Upper lobe of left lung (tissue), 6 donors: Measurements from ENCODE around the gene VMP1. TPM values are rescaled to one million over a fixed set of nuclear protein-coding genes. Genes with fewer than 3 reads are reported as not detected.

Experiments used
- ATAC-seq, 2 donors: fragments of 200-7000 bp; cut with Tn5 transposase; one replicate each; pipeline ENCODE4 v1.9.1; 2022; ENCODE audit warnings: mild to moderate bottlenecking in 2 of 2, moderate library complexity in 2 of 2; ENCODE audit not compliant: low FRiP score in 2 of 2
- DNase-seq, 2 donors: peaks; one replicate each; pipeline ENCODE4 v3.0.0-alpha.2; 2019 to 2020
- H3K27ac ChIP-seq, 4 donors: fragments of 200-600 bp; sonication (generic); one replicate each; pipeline ENCODE4 v1.5.1; 2016 to 2019
- H3K27me3 ChIP-seq, 4 donors: fragments of 200-600 bp; sonication (generic); one replicate each; pipeline ENCODE4 v1.5.1; 2017 to 2019
- H3K36me3 ChIP-seq, 4 donors: fragments of 200-600 bp; sonication (generic); one replicate each; pipeline ENCODE4 v1.5.1; 2016 to 2019
- H3K4me1 ChIP-seq, 4 donors: fragments of 200-600 bp; sonication (generic); one replicate each; pipeline ENCODE4 v1.5.1; 2018 to 2019
- H3K4me3 ChIP-seq, 4 donors: fragments of 200-600 bp; sonication (generic); one replicate each; pipeline ENCODE4 v1.5.1; 2017 to 2019; ENCODE audit warnings: mild to moderate bottlenecking in 2 of 4, moderate library complexity in 1 of 4
- H3K9me3 ChIP-seq, 4 donors: fragments of 200-600 bp; sonication (generic); one replicate each; pipeline ENCODE4 v1.5.1; 2018 to 2019
- EP300 ChIP-seq, 4 donors: sonication (generic); formaldehyde crosslinking; IDR thresholded peaks; one replicate each; pipeline ENCODE4 v1.5.1; 2017; ENCODE audit warnings: antibody characterized with exemption in 4 of 4, control low read depth in 2 of 4
- POLR2A ChIP-seq, 4 donors: fragments of 450-650 bp; IDR thresholded peaks; one replicate each; pipeline ENCODE4 v1.5.1; 2016 to 2017; ENCODE audit warnings: antibody characterized with exemption in 4 of 4, mild to moderate bottlenecking in 2 of 4
- POLR2AphosphoS5 ChIP-seq, 2 donors: sonication (generic); formaldehyde crosslinking; IDR thresholded peaks; one replicate each; pipeline ENCODE4 v1.5.1; 2017; ENCODE audit warnings: antibody characterized with exemption in 2 of 2
- WGBS, 2 donors: methylation state at CpG; one replicate each; pipeline ENCODE4 v1.1.5; 2017 to 2018; 5-methylcytosine and 5-hydroxymethylcytosine counted together
- total RNA-seq, 6 donors: library from RNA; depleted of rRNA in 4 of 6; stranded (reverse); fragments of >200 nt in 4 of 6; gene quantifications; one replicate each; pipeline versions ENCODE4 v1.1.0 to v1.2.1, GENCODE V29; 2016 to 2021
- TF ChIP-seq, protein P1 (sequence below), 6 experiments: fragments of 450-650 bp in 4 of 6; fragments of 200-600 bp in 2 of 6; sonication (generic) in 2 of 6; IDR thresholded peaks; one replicate each; pipeline ENCODE4 v1.5.1; 2016 to 2019; ENCODE audit warnings: antibody characterized with exemption in 6 of 6
- donor health status: DM: no; HTN: no; CAD: no; lungs with moderate emphysema.
- donor health status: DM: no; HTN: yes; CAD: no; lungs with severe emphysema.

The VMP1 gene
- total RNA-seq, 6 donors from 2014 or later, result 124 to 246 (median 181) TPM

DNA sequence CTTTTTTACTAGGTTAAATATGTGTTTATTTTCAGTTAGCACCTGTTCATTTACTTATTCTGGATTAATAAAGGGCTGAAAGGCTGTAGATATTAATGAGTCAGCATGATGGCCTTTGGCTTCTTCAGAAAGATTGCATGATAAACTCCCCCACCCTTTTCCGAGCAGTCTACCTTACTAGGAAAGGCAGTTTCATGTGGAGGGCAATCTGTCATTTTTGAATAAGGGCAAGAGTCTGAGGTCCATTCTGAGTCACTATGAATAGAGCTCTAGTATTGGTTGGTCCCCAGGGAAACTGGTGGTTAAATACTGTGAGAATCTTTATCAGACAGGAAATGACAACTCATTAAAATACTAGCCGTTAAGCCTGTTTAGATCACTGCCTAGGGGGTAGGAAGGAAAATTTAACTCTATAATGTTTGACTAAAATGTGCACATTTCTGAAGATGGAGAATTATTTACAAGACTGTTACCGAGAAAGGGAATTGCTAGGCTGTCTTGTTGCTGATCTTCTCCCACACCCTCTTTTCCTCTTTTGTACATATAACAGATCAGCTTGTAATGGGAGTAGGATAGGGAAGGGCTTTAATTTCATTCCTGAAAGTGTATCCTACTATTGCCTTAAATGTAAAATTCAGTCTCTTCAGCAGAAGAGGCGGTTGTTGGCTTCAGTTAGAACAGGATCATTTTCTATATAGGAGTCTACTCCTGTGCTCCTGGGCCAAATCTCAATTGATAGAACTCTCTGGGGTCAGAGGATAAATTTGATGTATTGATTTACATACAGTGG lies 122.0 kb downstream of the VMP1 start:
- H3K27ac ChIP-seq, result peak overlapping the region; percentile 65 to 80 (median 76)
- H3K4me3 ChIP-seq, result peak overlapping the region in 1 of 4 donors; percentile 28
- ATAC-seq, result peak; percentile 86 to 94
- no peaks in the 10 kb centered on the region for H3K27me3 ChIP-seq
- no peak for DNase-seq
- H3K36me3 ChIP-seq, result no peaks in the 10 kb centered on the region
- H3K9me3 ChIP-seq, result no peaks in the 10 kb centered on the region
- peak in 3 of 4 donors; percentile 26 to 58 (median 53) for TF ChIP-seq EP300 (IDR thresholded peaks at IDR 0.05)
- no peak for TF ChIP-seq POLR2A (IDR thresholded peaks at IDR 0.05)
- TF ChIP-seq POLR2AphosphoS5 (IDR thresholded peaks at IDR 0.05), result peak in 1 of 2 donors; percentile 86
- H3K4me1 ChIP-seq, result peaks cover 23 to 39% (median 36%) of the 10 kb centered on the region in 4 donors
- 15 to 22% methylated on average over 4 of the region's 4 CpGs for WGBS, 2 donors

DNA sequence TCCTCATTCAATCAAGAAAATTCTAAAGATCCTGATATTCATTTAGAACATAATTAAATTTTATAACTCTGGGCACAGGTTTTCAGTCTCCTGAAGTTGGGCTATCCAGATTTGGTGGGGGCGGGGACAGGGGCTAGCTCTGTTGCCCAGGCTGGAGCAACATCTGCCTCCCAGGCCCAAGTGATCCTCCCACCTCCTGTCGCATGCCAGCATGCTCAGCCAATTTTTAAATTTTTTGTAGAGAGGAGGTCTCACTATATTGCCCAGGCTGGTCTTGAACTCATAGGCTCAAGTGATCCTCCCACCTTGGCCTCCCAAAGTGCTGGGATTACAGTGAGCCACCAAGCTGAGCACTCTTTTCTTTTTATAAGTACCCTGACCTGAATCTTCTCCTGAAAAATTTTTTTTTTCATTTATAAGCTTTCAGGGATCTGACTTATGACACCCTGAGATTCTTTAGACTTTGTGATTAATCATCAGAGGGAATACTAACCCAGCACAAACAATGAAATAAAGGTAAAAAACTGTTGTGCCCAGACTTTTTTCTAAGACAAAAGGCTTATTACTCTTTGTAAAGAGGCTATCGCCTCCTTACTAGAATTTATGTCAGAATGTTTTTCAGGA lies 122.7 kb downstream of the VMP1 start:
- ATAC-seq (peak in 1 of 2 donors; percentile 41), DNase-seq (no peak)
- peak overlapping the region; percentile 65 to 80 (median 76) for H3K27ac ChIP-seq
- H3K4me3 ChIP-seq, result no peak overlapping the region
- WGBS, 2 donors, result 76 to 81% methylated on average over 3 of the region's 3 CpGs
- H3K9me3 ChIP-seq, result no peaks in the 10 kb centered on the region
- no peaks in the 10 kb centered on the region for H3K27me3 ChIP-seq
- TF ChIP-seq EP300 (IDR thresholded peaks at IDR 0.05) (no peak), POLR2AphosphoS5 (IDR thresholded peaks at IDR 0.05) (no peak), POLR2A (IDR thresholded peaks at IDR 0.05) (no peak)
- TF ChIP-seq, protein P1, sequence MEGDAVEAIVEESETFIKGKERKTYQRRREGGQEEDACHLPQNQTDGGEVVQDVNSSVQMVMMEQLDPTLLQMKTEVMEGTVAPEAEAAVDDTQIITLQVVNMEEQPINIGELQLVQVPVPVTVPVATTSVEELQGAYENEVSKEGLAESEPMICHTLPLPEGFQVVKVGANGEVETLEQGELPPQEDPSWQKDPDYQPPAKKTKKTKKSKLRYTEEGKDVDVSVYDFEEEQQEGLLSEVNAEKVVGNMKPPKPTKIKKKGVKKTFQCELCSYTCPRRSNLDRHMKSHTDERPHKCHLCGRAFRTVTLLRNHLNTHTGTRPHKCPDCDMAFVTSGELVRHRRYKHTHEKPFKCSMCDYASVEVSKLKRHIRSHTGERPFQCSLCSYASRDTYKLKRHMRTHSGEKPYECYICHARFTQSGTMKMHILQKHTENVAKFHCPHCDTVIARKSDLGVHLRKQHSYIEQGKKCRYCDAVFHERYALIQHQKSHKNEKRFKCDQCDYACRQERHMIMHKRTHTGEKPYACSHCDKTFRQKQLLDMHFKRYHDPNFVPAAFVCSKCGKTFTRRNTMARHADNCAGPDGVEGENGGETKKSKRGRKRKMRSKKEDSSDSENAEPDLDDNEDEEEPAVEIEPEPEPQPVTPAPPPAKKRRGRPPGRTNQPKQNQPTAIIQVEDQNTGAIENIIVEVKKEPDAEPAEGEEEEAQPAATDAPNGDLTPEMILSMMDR (IDR thresholded peaks at IDR 0.05), result no peak
- peaks cover 23 to 39% (median 36%) of the 10 kb centered on the region in 4 donors for H3K4me1 ChIP-seq
- H3K36me3 ChIP-seq, result no peaks in the 10 kb centered on the region

DNA sequence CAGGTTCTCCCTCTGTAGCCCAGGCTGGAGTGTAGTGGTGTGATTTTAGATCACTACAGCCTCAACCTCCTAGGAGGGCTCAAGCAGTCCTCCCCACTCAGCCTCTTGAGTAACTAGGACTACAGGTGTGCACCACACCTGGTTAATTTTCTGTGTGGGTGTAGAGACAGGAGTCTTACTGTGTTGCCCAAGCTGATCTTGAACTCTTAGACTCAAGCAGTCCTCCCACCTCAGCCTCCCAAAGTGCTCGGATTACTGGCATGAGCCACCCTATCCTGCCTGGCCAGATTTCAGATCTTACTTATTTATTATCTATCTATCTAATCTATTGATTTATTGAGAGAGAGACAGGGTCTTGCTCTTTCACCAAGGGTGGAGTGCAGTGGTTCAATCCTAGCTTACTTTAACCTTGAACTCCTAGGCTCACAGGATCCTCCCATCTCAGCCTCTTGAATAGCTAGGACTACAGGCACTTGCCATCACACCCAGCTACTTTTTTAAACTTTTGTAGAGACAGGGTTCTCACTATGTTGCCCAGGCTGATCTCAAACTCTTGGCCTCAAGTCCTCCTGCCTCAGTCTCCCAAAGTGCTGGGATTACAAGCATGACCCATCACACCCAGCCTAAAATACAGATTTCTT lies 123.5 kb downstream of the VMP1 start:
- 87 to 100% methylated on average over 1 of the region's 1 CpG for WGBS, 2 donors
- H3K27ac ChIP-seq, result peak overlapping the region in 3 of 4 donors; percentile 14 to 78 (median 75)

GRCh38 chr17:59832883-59833379 lies 125.5 kb downstream of the VMP1 start:
- Histone ChIP-seq H3K27me3 (no peaks in the 10 kb centered on the region), H3K4me3 (no peak overlapping the region), H3K27ac (peak overlapping the region in 1 of 4 donors; percentile 4), H3K9me3 (no peaks in the 10 kb centered on the region), H3K36me3 (no peaks in the 10 kb centered on the region), H3K4me1 (peaks cover 33 to 40% (median 36%) of the 10 kb centered on the region in 4 donors)
- ATAC-seq (no peak), DNase-seq (no peak)
- TF ChIP-seq EP300 (IDR thresholded peaks at IDR 0.05) (no peak), POLR2A (IDR thresholded peaks at IDR 0.05) (no peak), POLR2AphosphoS5 (IDR thresholded peaks at IDR 0.05) (no peak)
- TF ChIP-seq, protein P1 (IDR thresholded peaks at IDR 0.05), result no peak
- WGBS, 2 donors, result 49 to 68% methylated on average over 4 of the region's 4 CpGs

More for the DNA sequence above, 123.5 kb downstream of the VMP1 start:
- TF ChIP-seq POLR2AphosphoS5 (IDR thresholded peaks at IDR 0.05), result no peak
- no peak for TF ChIP-seq POLR2A (IDR thresholded peaks at IDR 0.05)
- TF ChIP-seq EP300 (IDR thresholded peaks at IDR 0.05), result no peak
- TF ChIP-seq, protein P1 (IDR thresholded peaks at IDR 0.05), result no peak
- H3K4me1 ChIP-seq, result peaks cover 23 to 38% (median 33%) of the 10 kb centered on the region in 4 donors
- no peak for DNase-seq
- H3K4me3 ChIP-seq, result no peak overlapping the region
- ATAC-seq, result no peak
- H3K27me3 ChIP-seq, result no peaks in the 10 kb centered on the region
- H3K36me3 ChIP-seq, result no peaks in the 10 kb centered on the region
- H3K9me3 ChIP-seq, result no peaks in the 10 kb centered on the region
